Breast epithelium (tissue), 3 donors: ENCODE measurements around the gene RHOBTB1.

ENCODE experiments used
- POLR2A ChIP-seq: fragments of 450-650 bp; IDR thresholded peaks from one replicate; pipeline ENCODE4 v1.6.1; 2016; ENCODE audit warnings: antibody characterized with exemption, mild to moderate bottlenecking, moderate library complexity
- POLR2AphosphoS5 ChIP-seq, 3 donors: sonication (generic); formaldehyde crosslinking; IDR thresholded peaks; one replicate each; pipeline ENCODE4 v1.6.1; 2017; ENCODE audit warnings: antibody characterized with exemption in 3 of 3
- TF ChIP-seq, protein P1 (sequence below), 3 donors: fragments of 450-650 bp; IDR thresholded peaks; one replicate each; pipeline ENCODE4 v1.5.1; 2016 to 2017; ENCODE audit warnings: antibody characterized with exemption in 3 of 3, mild to moderate bottlenecking in 3 of 3, moderate library complexity in 3 of 3

GRCh38 chr10:60917331-60918280, 26.4 kb downstream of the RHOBTB1 start:
- TF ChIP-seq POLR2AphosphoS5 (IDR thresholded peaks at IDR 0.05), result no peak
- TF ChIP-seq, protein P1, sequence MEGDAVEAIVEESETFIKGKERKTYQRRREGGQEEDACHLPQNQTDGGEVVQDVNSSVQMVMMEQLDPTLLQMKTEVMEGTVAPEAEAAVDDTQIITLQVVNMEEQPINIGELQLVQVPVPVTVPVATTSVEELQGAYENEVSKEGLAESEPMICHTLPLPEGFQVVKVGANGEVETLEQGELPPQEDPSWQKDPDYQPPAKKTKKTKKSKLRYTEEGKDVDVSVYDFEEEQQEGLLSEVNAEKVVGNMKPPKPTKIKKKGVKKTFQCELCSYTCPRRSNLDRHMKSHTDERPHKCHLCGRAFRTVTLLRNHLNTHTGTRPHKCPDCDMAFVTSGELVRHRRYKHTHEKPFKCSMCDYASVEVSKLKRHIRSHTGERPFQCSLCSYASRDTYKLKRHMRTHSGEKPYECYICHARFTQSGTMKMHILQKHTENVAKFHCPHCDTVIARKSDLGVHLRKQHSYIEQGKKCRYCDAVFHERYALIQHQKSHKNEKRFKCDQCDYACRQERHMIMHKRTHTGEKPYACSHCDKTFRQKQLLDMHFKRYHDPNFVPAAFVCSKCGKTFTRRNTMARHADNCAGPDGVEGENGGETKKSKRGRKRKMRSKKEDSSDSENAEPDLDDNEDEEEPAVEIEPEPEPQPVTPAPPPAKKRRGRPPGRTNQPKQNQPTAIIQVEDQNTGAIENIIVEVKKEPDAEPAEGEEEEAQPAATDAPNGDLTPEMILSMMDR (IDR thresholded peaks at IDR 0.05), result no peak
- no peak for TF ChIP-seq POLR2A
